Spleen (tissue), 7 donors: Measurements from ENCODE around the gene CFAP43.

Experiments
- POLR2A ChIP-seq, 3 donors: fragments of 450-650 bp; IDR thresholded peaks; one replicate each; pipeline ENCODE4 v1.5.1; 2017; ENCODE audit warnings: antibody characterized with exemption in 3 of 3, mild to moderate bottlenecking in 1 of 3
- POLR2AphosphoS5 ChIP-seq, 3 donors: sonication (generic); formaldehyde crosslinking; IDR thresholded peaks; one replicate each; pipeline ENCODE4 v1.5.1; 2017; ENCODE audit warnings: antibody characterized with exemption in 3 of 3
- TF ChIP-seq, protein P1 (sequence below), 11 experiments: fragments of 200-600 bp in 7 of 11; fragments of 450-650 bp in 4 of 11; sonication (generic) in 4 of 11; IDR thresholded peaks in 8 of 11; conservative IDR thresholded peaks in 3 of 11; 1 replicate in 7 of 11; 2 replicates in 4 of 11; pipeline versions ENCODE4 v1.4.0 to v1.8.0; 2016 to 2021; ENCODE audit warnings: antibody characterized with exemption in 11 of 11, inconsistent platforms in 4 of 11, mild to moderate bottlenecking in 1 of 11
- donor health status: DM: no; HTN: no; CAD: no; lungs with moderate emphysema.
- donor health status: DM: no; HTN: no; CAD: no.
- donor health status: DM: no; HTN: no; CAD: no.

DNA sequence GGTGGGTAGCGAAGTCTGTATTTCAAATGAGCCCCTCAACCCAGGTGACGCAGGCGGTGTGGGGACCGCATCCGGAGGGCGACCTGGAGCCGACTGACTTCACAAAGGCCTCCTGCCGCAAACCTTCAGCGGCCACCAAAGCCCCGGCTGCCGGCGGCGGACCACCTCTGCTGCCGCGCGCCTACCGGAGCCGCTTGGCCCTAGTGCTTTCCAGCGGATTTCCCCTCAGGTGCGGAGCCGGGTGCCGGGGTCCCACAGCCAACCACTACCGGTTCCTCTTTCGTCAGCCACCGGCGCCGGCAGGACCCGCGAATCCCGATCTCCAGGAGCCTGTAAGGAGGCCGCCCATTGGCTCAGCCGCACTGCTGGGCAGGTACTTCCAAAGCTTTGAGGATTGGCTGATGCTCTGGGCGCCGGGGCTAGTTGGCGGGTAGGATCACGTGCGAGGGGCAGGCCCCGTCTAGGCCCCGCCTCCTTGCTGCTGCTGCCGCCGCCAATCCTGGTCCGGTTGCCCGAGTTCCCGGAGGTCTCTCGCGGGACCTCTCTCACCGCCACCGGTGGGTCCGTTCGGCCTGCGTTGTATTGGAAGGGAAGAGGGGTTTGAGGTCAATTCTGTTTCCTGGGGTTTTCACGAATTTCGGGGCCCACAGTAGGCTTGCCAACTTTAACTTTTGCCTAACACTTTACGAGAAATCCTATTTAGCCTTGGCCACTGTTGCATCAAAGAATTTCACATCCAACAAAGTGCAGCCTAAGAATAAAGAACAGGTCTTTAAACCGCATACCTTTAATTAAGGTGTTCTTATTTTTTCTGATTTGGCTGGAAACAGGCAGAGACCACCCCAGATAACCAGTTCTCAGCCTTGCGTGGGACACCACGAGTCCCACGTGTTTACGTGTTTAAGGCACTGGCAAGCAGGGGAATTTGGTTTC, 36.8 kb upstream of the CFAP43 start, which contains the start of gene GSTO2:
- TF ChIP-seq, protein P1, sequence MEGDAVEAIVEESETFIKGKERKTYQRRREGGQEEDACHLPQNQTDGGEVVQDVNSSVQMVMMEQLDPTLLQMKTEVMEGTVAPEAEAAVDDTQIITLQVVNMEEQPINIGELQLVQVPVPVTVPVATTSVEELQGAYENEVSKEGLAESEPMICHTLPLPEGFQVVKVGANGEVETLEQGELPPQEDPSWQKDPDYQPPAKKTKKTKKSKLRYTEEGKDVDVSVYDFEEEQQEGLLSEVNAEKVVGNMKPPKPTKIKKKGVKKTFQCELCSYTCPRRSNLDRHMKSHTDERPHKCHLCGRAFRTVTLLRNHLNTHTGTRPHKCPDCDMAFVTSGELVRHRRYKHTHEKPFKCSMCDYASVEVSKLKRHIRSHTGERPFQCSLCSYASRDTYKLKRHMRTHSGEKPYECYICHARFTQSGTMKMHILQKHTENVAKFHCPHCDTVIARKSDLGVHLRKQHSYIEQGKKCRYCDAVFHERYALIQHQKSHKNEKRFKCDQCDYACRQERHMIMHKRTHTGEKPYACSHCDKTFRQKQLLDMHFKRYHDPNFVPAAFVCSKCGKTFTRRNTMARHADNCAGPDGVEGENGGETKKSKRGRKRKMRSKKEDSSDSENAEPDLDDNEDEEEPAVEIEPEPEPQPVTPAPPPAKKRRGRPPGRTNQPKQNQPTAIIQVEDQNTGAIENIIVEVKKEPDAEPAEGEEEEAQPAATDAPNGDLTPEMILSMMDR (IDR thresholded peaks at IDR 0.05 in 8 of 11, conservative IDR thresholded peaks at IDR 0.05 in 3 of 11), result peak in 3 of 11 experiments; percentile 10 to 37 (median 35)
- TF ChIP-seq POLR2A (IDR thresholded peaks at IDR 0.05) (peak in 2 of 3 donors; percentile 58 to 75), POLR2AphosphoS5 (IDR thresholded peaks at IDR 0.05) (peak; percentile 94 to 96 (median 95))
